ENCODE data around the gene NAV2. TPM values are rescaled to one million over a fixed set of nuclear protein-coding genes. Genes with fewer than 3 reads are reported as not detected.

NAV2 gene
- total and polyA plus RNA-seq, 2 experiments from 2014 or later: 26.0 to 45.0 TPM

GRCh38 chr11:20105427-20105826, 392.8 kb downstream of the NAV2 start:
- Mint-ChIP-seq H3K4me1 (no peaks in the 10 kb centered on the region), H3K27ac (no peak overlapping the region), H3K9me3 (no peaks in the 10 kb centered on the region), H3K27me3 (ENCODE audit: insufficient read depth, low read depth, poor library complexity) (no peaks in the 10 kb centered on the region), H3K4me3 (no peak overlapping the region), H3K36me3 (ENCODE audit: low read depth) (peaks cover 89% of the 10 kb centered on the region)
- Histone ChIP-seq H3K27me3 (ENCODE audit: insufficient read depth) (no peaks in the 10 kb centered on the region), H3K27ac (ENCODE audit: low read depth) (no peak overlapping the region), H4K20me1 (replicated peaks; ENCODE audit: insufficient read depth) (0 out of 2 replicates have a peak, but pooled peaks cover 2% of the 10 kb centered on the region), H3F3A (replicated peaks; ENCODE audit: low read depth) (no peaks in the 10 kb centered on the region), H3K4me1 (ENCODE audit: insufficient read depth) (no peaks in the 10 kb centered on the region), H2AFZ (no peak overlapping the region), H3K79me2 (replicated peaks; ENCODE audit: insufficient read depth) (no peaks in the 10 kb centered on the region), H3K36me3 (ENCODE audit: insufficient read depth) (peaks cover 17% of the 10 kb centered on the region), H3K4me2 (no peak overlapping the region), H3K4me3 (no peak overlapping the region), H3K9me2 (ENCODE audit: insufficient read depth) (no peaks in the 10 kb centered on the region)
- TF ChIP-seq ETS1 (IDR thresholded peaks at IDR 0.05) (no peak), JUNB (IDR thresholded peaks at IDR 0.05; ENCODE audit: unreplicated experiment) (no peak), NANOG (IDR thresholded peaks at IDR 0.05; ENCODE audit: borderline replicate concordance) (no peak), CREB1 (CRISPR knock-in tag; IDR thresholded peaks at IDR 0.05; ENCODE audit: low read depth) (no peak), EZH2 (IDR thresholded peaks at IDR 0.05; ENCODE audit: low read depth, unreplicated experiment) (no peak), ZNF331 (CRISPR knock-in tag; IDR thresholded peaks at IDR 0.05; ENCODE audit: low read depth) (no peak), REST (IDR thresholded peaks at IDR 0.05; ENCODE audit: unreplicated experiment) (no peak), CTCF (conservative IDR thresholded peaks at IDR 0.05; ENCODE audit: low read depth in 2 of 2) (no peak), ZNF462 (CRISPR knock-in tag; IDR thresholded peaks at IDR 0.05) (no peak), POLR2AphosphoS5 (IDR thresholded peaks at IDR 0.05; ENCODE audit: low read depth) (no peak), EZH2phosphoT487 (IDR thresholded peaks at IDR 0.05; ENCODE audit: unreplicated experiment) (no peak), STAT1 (IDR thresholded peaks at IDR 0.05; ENCODE audit: unreplicated experiment) (no peak), ZNF114 (CRISPR knock-in tag; IDR thresholded peaks at IDR 0.05) (no peak)
- no peak for DNase-seq (ENCODE audit: low spot score)
- ATAC-seq: no peak

All from GM23338 (cell line).